PC-9 (cell line): ENCODE measurements around the gene DGKE. TPM values are rescaled to one million over a fixed set of nuclear protein-coding genes. Genes with fewer than 3 reads are reported as not detected.

Source experiments
- BruUV-seq: library from RNA; stranded (reverse); fragments of 400-500 nt; replicated peaks from 2 replicates; lab custom pipeline; 2021; lab: Mats Ljungman, UMichigan
- CTCF ChIA-PET: fragments of 300-600 bp; sonication (Branson Sonifier 250); formaldehyde crosslinking; loops from one replicate; lab custom pipeline; 2022; ENCODE audit warnings: antibody characterized with exemption; lab: Charles Lee
- POLR2A ChIA-PET: fragments of 300-600 bp; sonication (Branson Sonifier 250); formaldehyde crosslinking; loops from one replicate; lab custom pipeline; 2022; ENCODE audit warnings: antibody characterized with exemption; ENCODE audit not compliant: unreplicated experiment; lab: Charles Lee
- DNase-seq, 2 experiments: peaks; one replicate each; pipeline versions ENCODE4 v3.0.0 to v3.0.0-alpha.2; 2015 to 2022; ENCODE audit warnings: mixed read lengths in 1 of 2
- H2AFZ ChIP-seq: fragments of 200-600 bp; sonication (generic); 2 replicates; pipeline ENCODE4 v1.8.1; 2017; ENCODE audit warnings: antibody characterized with exemption
- H3F3A ChIP-seq: fragments of 200-600 bp; sonication (generic); 2 replicates; pipeline ENCODE4 v1.8.1; 2017; ENCODE audit warnings: antibody characterized with exemption, mild to moderate bottlenecking, low read depth; ENCODE audit not compliant: insufficient read depth
- H3K27ac ChIP-seq: fragments of 200-600 bp; sonication (generic); 2 replicates; pipeline ENCODE4 v1.6.1; 2016; ENCODE audit warnings: mixed run types
- H3K27me3 ChIP-seq: fragments of 200-600 bp; sonication (generic); 2 replicates; pipeline ENCODE4 v1.6.1; 2016; ENCODE audit warnings: low read depth, mixed run types; ENCODE audit not compliant: insufficient read depth
- H3K36me3 ChIP-seq: fragments of 200-600 bp; sonication (generic); 2 replicates; pipeline ENCODE4 v1.6.1; 2016; ENCODE audit warnings: low read depth, mixed run types
- H3K4me1 ChIP-seq: fragments of 200-600 bp; sonication (generic); replicated peaks from 2 replicates; pipeline ENCODE4 v1.6.1; 2016; ENCODE audit warnings: mixed run types; ENCODE audit not compliant: insufficient read depth
- H3K4me2 ChIP-seq: fragments of 200-600 bp; sonication (generic); 2 replicates; pipeline ENCODE4 v1.6.1; 2017; ENCODE audit warnings: mixed run types
- H3K4me3 ChIP-seq: fragments of 200-600 bp; sonication (generic); 2 replicates; pipeline ENCODE4 v1.6.1; 2016; ENCODE audit warnings: mixed run types
- H3K79me2 ChIP-seq: fragments of 200-600 bp; sonication (generic); 2 replicates; pipeline ENCODE4 v1.6.1; 2017; ENCODE audit warnings: low read depth, mixed run types
- H3K9me2 ChIP-seq: fragments of 200-600 bp; sonication (generic); 2 replicates; pipeline ENCODE4 v1.8.1; 2017; ENCODE audit warnings: mild to moderate bottlenecking; ENCODE audit not compliant: insufficient read depth
- H3K9me3 ChIP-seq: fragments of 200-600 bp; sonication (generic); 2 replicates; pipeline ENCODE4 v1.8.1; 2016; ENCODE audit warnings: low read depth; ENCODE audit not compliant: insufficient read depth
- H4K20me1 ChIP-seq: fragments of 200-600 bp; sonication (generic); 2 replicates; pipeline ENCODE4 v1.8.1; 2017; ENCODE audit not compliant: insufficient read depth
- CTCF ChIP-seq: fragments of 200-600 bp; sonication (generic); conservative IDR thresholded peaks from 2 replicates; pipeline ENCODE4 v1.6.1; 2017; ENCODE audit warnings: mixed run types, antibody characterized with exemption, mild to moderate bottlenecking, moderate library complexity
- EZH2 ChIP-seq: fragments of 200-600 bp; sonication (generic); IDR thresholded peaks from 2 replicates; pipeline ENCODE4 v1.8.0; 2017; ENCODE audit warnings: antibody characterized with exemption, low read depth
- intact Hi-C: fragments of 100-400 bp; cut with micrococcal nuclease; formaldehyde crosslinking; loops from one replicate; pipeline ENCODE4 v1.10.0; 2022; ENCODE audit not compliant: unreplicated experiment
- total RNA-seq: library from RNA; stranded (reverse); gene quantifications from 2 replicates; pipeline ENCODE4 v1.2.3, GENCODE V29; 2021

Gene DGKE
- total RNA-seq, 1 experiment from 2014 or later, result 11.0 TPM

DNA sequence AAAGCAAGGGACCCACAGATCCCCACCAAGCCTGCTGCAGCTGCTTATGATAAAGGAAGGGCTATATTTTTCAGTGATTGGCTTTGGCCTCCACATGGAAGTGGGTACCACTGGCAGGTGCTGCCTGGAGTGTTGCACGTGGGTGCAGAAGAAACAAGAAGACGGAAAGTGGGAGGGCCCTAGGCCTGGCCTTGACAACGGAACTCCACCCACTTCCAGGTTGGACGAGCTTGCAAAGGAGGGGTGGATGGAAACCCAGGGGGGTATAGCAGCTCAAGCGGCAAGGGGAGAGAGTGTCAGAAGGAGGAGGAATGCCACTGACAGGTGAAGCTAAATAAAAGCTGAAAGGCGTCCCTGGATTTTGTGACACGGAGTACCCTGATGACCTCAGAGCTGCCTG, 59.6 kb downstream of the DGKE start:
- peaks cover 10% of the 10 kb centered on the region for H3K9me3 ChIP-seq
- no peak overlapping the region for H3K27ac ChIP-seq
- H3K27me3 ChIP-seq, result no peaks in the 10 kb centered on the region
- no peak for DNase-seq
- no peaks in the 10 kb centered on the region for H4K20me1 ChIP-seq
- intact Hi-C loops, result no loop called here
- H3K9me2 ChIP-seq, result no peaks in the 10 kb centered on the region
- H3K4me1 ChIP-seq, result no peaks in the 10 kb centered on the region
- ChIA-PET POLR2A (no interaction called here), CTCF (no interaction called here)
- H2AFZ ChIP-seq, result no peak overlapping the region
- TF ChIP-seq EZH2 (no peak), CTCF (no peak)
- no peaks in the 10 kb centered on the region for H3K79me2 ChIP-seq
- H3K36me3 ChIP-seq, result peaks cover 65% of the 10 kb centered on the region
- H3K4me3 ChIP-seq, result no peak overlapping the region
- BruUV-seq, result no TSS peak
- no peak overlapping the region for H3K4me2 ChIP-seq
- peaks cover 8% of the 10 kb centered on the region for H3F3A ChIP-seq

DNA sequence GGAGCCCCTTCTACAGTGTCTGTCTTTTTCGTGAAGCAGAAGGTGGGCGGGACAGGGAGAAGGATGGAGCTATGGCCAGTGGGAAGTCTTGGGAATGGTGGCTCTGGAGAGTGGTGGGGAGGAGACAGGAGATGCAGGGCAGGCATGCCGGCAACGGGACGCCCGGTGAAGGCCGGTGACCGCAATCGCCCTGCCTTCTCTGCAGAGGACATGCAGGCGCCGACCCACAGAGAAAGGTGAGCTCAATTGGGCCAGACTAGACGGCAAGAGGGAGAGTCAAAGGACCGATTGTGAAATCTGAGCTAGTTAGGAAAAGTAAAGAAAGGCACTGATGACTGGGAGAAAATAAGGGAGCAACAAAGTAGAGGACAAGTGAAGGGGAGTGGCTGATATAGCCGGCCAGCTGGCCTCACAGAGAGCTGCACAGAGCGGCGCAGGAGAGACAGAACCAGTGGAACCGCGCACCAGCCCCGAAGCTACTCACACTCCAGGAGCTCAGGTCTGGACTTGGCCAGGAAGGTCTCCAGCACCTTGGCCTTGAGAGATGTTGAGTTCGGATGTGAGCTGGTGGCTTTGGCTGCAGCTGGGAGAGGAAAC, 61.0 kb downstream of the DGKE start:
- TF ChIP-seq EZH2, result no peak
- TF ChIP-seq CTCF, result no peak
- H2AFZ ChIP-seq, result no peak overlapping the region
- no peaks in the 10 kb centered on the region for H3F3A ChIP-seq
- H3K36me3 ChIP-seq, result peaks cover 59% of the 10 kb centered on the region
- no peak overlapping the region for H3K27ac ChIP-seq
- intact Hi-C loops, result loop anchor here (5.0 kb wide), 1 partner anchor 58 kb away; no protein-coding TSS in a partner anchor
- no peaks in the 10 kb centered on the region for H3K27me3 ChIP-seq
- H4K20me1 ChIP-seq, result 0 out of 2 replicates have a peak, but pooled peaks cover 4% of the 10 kb centered on the region
- ChIA-PET POLR2A (no interaction called here), CTCF (no interaction called here)
- no peak for DNase-seq
- no peaks in the 10 kb centered on the region for H3K9me2 ChIP-seq
- no peak overlapping the region for H3K4me3 ChIP-seq
- no peak overlapping the region for H3K4me2 ChIP-seq
- H3K4me1 ChIP-seq, result no peaks in the 10 kb centered on the region
- no TSS peak for BruUV-seq
- no peaks in the 10 kb centered on the region for H3K79me2 ChIP-seq
- H3K9me3 ChIP-seq, result no peaks in the 10 kb centered on the region

GRCh38 chr17:56896217-56896967, 62.4 kb downstream of the DGKE start:
- Histone ChIP-seq H3F3A (no peaks in the 10 kb centered on the region), H3K27ac (no peak overlapping the region), H4K20me1 (peaks cover 4% of the 10 kb centered on the region; the same call in 1 of the 2 replicates), H3K9me2 (no peaks in the 10 kb centered on the region), H3K36me3 (peaks cover 45% of the 10 kb centered on the region), H3K9me3 (no peaks in the 10 kb centered on the region), H3K27me3 (no peaks in the 10 kb centered on the region), H3K79me2 (no peaks in the 10 kb centered on the region), H2AFZ (no peak overlapping the region), H3K4me2 (no peak overlapping the region), H3K4me1 (no peaks in the 10 kb centered on the region), H3K4me3 (no peak overlapping the region)
- no peak for DNase-seq
- intact Hi-C loops, result loop anchor here (5.0 kb wide), 1 partner anchor 59 kb away; no protein-coding TSS in a partner anchor
- no TSS peak for BruUV-seq
- ChIA-PET CTCF (no interaction called here), POLR2A (no interaction called here)
- TF ChIP-seq EZH2, result no peak
- TF ChIP-seq CTCF, result no peak
